PC-3 (cell line): Measurements from ENCODE around the gene RALGPS1.

Experiments
- EZH2phosphoT487 ChIP-seq: fragments of 300-600 bp; sonication (generic); IDR thresholded peaks from 2 replicates; pipeline ENCODE4 v1.6.1; 2018; ENCODE audit warnings: mild to moderate bottlenecking, antibody characterized with exemption, low read length, borderline replicate concordance
- TF ChIP-seq, protein P1 (sequence below): fragments of 300-600 bp; sonication (generic); conservative IDR thresholded peaks from 2 replicates; pipeline ENCODE4 v1.5.1; 2017; ENCODE audit warnings: antibody characterized with exemption, low read depth, mild to moderate bottlenecking, low read length

GRCh38 chr9:127074561-127075548 lies 160.3 kb downstream of the RALGPS1 start:
- TF ChIP-seq, protein P1, sequence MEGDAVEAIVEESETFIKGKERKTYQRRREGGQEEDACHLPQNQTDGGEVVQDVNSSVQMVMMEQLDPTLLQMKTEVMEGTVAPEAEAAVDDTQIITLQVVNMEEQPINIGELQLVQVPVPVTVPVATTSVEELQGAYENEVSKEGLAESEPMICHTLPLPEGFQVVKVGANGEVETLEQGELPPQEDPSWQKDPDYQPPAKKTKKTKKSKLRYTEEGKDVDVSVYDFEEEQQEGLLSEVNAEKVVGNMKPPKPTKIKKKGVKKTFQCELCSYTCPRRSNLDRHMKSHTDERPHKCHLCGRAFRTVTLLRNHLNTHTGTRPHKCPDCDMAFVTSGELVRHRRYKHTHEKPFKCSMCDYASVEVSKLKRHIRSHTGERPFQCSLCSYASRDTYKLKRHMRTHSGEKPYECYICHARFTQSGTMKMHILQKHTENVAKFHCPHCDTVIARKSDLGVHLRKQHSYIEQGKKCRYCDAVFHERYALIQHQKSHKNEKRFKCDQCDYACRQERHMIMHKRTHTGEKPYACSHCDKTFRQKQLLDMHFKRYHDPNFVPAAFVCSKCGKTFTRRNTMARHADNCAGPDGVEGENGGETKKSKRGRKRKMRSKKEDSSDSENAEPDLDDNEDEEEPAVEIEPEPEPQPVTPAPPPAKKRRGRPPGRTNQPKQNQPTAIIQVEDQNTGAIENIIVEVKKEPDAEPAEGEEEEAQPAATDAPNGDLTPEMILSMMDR, result no peak
- no peak for TF ChIP-seq EZH2phosphoT487
